ENCODE results near the gene FKBP2. TPM values are rescaled to one million over a fixed set of nuclear protein-coding genes. Genes with fewer than 3 reads are reported as not detected.

Gene FKBP2
- total RNA-seq, 1 donor from 2014 or later: 32.6 TPM

- Mint-ChIP-seq H3K9me3 (no peaks in the 10 kb centered on the region), H3K4me1 (ENCODE audit: low read depth) (peaks cover 12% of the 10 kb centered on the region), H3K4me3 (no peak overlapping the region), H3K27ac (no peak overlapping the region), H3K36me3 (ENCODE audit: low read depth) (peaks cover 15% of the 10 kb centered on the region), H3K27me3 (ENCODE audit: insufficient read depth) (no peaks in the 10 kb centered on the region)
- intact Hi-C loops (cut with micrococcal nuclease): no loop called here
- DNase-seq (ENCODE audit: low spot score): no peak
Measured at GRCh38 chr11:64258946-64259532, 18.1 kb downstream of the FKBP2 start.

GRCh38 chr11:64259533-64260067 is 18.7 kb downstream of the FKBP2 start:
- no peak for DNase-seq (ENCODE audit: low spot score)
- Mint-ChIP-seq H3K27ac (peak overlapping the region; percentile 8), H3K4me1 (ENCODE audit: low read depth) (peaks cover 12% of the 10 kb centered on the region), H3K9me3 (no peaks in the 10 kb centered on the region), H3K36me3 (ENCODE audit: low read depth) (peaks cover 15% of the 10 kb centered on the region), H3K27me3 (ENCODE audit: insufficient read depth) (no peaks in the 10 kb centered on the region), H3K4me3 (no peak overlapping the region)
- intact Hi-C loops (cut with micrococcal nuclease): no loop called here

- Mint-ChIP-seq H3K4me3 (no peak overlapping the region), H3K27me3 (ENCODE audit: insufficient read depth) (no peaks in the 10 kb centered on the region), H3K36me3 (ENCODE audit: low read depth) (peaks cover 15% of the 10 kb centered on the region), H3K4me1 (ENCODE audit: low read depth) (peaks cover 12% of the 10 kb centered on the region), H3K27ac (peak overlapping the region; percentile 36), H3K9me3 (no peaks in the 10 kb centered on the region)
- intact Hi-C loops (cut with micrococcal nuclease): no loop called here
- DNase-seq (ENCODE audit: low spot score): no peak
Measured at GRCh38 chr11:64260147-64260708, 19.3 kb downstream of the FKBP2 start.

- no peak overlapping the region for H3K27ac Mint-ChIP-seq
- H3K36me3 Mint-ChIP-seq (ENCODE audit: low read depth): peaks cover 17% of the 10 kb centered on the region
- H3K4me3 Mint-ChIP-seq: no peak overlapping the region
- H3K9me3 Mint-ChIP-seq: no peaks in the 10 kb centered on the region
- peaks cover 12% of the 10 kb centered on the region for H3K4me1 Mint-ChIP-seq (ENCODE audit: low read depth)
- intact Hi-C loops (cut with micrococcal nuclease): no loop called here
- no peaks in the 10 kb centered on the region for H3K27me3 Mint-ChIP-seq (ENCODE audit: insufficient read depth)
- no peak for DNase-seq (ENCODE audit: low spot score)
Measured at GRCh38 chr11:64261556-64262080, 20.7 kb downstream of the FKBP2 start.

- Mint-ChIP-seq H3K27ac (no peak overlapping the region), H3K9me3 (no peaks in the 10 kb centered on the region)
- intact Hi-C loops (cut with micrococcal nuclease): no loop called here
Measured at GRCh38 chr11:64262271-64263002, 21.5 kb downstream of the FKBP2 start.

GRCh38 chr11:64263021-64263946 is 22.4 kb downstream of the FKBP2 start:
- intact Hi-C loops (cut with micrococcal nuclease): no loop called here
- H3K4me1 Mint-ChIP-seq (ENCODE audit: low read depth): peaks cover 19% of the 10 kb centered on the region
- no peak for DNase-seq (ENCODE audit: low spot score)
- no peaks in the 10 kb centered on the region for H3K27me3 Mint-ChIP-seq (ENCODE audit: insufficient read depth)
- H3K4me3 Mint-ChIP-seq: no peak overlapping the region
- no peaks in the 10 kb centered on the region for H3K9me3 Mint-ChIP-seq
- H3K36me3 Mint-ChIP-seq (ENCODE audit: low read depth): peaks cover 20% of the 10 kb centered on the region
- no peak overlapping the region for H3K27ac Mint-ChIP-seq

More at GRCh38 chr11:64262271-64263002, 21.5 kb downstream of the FKBP2 start:
- peaks cover 17% of the 10 kb centered on the region for H3K36me3 Mint-ChIP-seq (ENCODE audit: low read depth)
- no peaks in the 10 kb centered on the region for H3K27me3 Mint-ChIP-seq (ENCODE audit: insufficient read depth)
- H3K4me1 Mint-ChIP-seq (ENCODE audit: low read depth): peaks cover 12% of the 10 kb centered on the region
- H3K4me3 Mint-ChIP-seq: no peak overlapping the region
- DNase-seq (ENCODE audit: low spot score): no peak

GRCh38 chr11:64263947-64264317 is 23.0 kb downstream of the FKBP2 start:
- H3K27ac Mint-ChIP-seq: no peak overlapping the region
- H3K4me3 Mint-ChIP-seq: no peak overlapping the region
- DNase-seq (ENCODE audit: low spot score): no peak
- no peaks in the 10 kb centered on the region for H3K27me3 Mint-ChIP-seq (ENCODE audit: insufficient read depth)
- no peaks in the 10 kb centered on the region for H3K9me3 Mint-ChIP-seq
- intact Hi-C loops (cut with micrococcal nuclease): no loop called here
- peaks cover 25% of the 10 kb centered on the region for H3K4me1 Mint-ChIP-seq (ENCODE audit: low read depth)
- peaks cover 21% of the 10 kb centered on the region for H3K36me3 Mint-ChIP-seq (ENCODE audit: low read depth)

- H3K36me3 Mint-ChIP-seq (ENCODE audit: low read depth): peaks cover 21% of the 10 kb centered on the region
- H3K4me3 Mint-ChIP-seq: no peak overlapping the region
- no peaks in the 10 kb centered on the region for H3K27me3 Mint-ChIP-seq (ENCODE audit: insufficient read depth)
- H3K4me1 Mint-ChIP-seq (ENCODE audit: low read depth): peaks cover 25% of the 10 kb centered on the region
- intact Hi-C loops (cut with micrococcal nuclease): no loop called here
- H3K9me3 Mint-ChIP-seq: no peaks in the 10 kb centered on the region
- no peak for DNase-seq (ENCODE audit: low spot score)
- no peak overlapping the region for H3K27ac Mint-ChIP-seq
Measured at GRCh38 chr11:64264371-64264852, 23.5 kb downstream of the FKBP2 start.

GRCh38 chr11:64265176-64266160 is 24.6 kb downstream of the FKBP2 start:
- no peaks in the 10 kb centered on the region for H3K9me3 Mint-ChIP-seq
- H3K36me3 Mint-ChIP-seq (ENCODE audit: low read depth): peaks cover 11% of the 10 kb centered on the region
- no peak overlapping the region for H3K4me3 Mint-ChIP-seq
- intact Hi-C loops (cut with micrococcal nuclease): no loop called here
- no peak for DNase-seq (ENCODE audit: low spot score)
- H3K4me1 Mint-ChIP-seq (ENCODE audit: low read depth): peaks cover 21% of the 10 kb centered on the region
- H3K27ac Mint-ChIP-seq: no peak overlapping the region
- H3K27me3 Mint-ChIP-seq (ENCODE audit: insufficient read depth): no peaks in the 10 kb centered on the region

- intact Hi-C loops (cut with micrococcal nuclease): no loop called here
- Mint-ChIP-seq H3K36me3 (ENCODE audit: low read depth) (peaks cover 11% of the 10 kb centered on the region), H3K4me3 (no peak overlapping the region), H3K4me1 (ENCODE audit: low read depth) (peaks cover 21% of the 10 kb centered on the region), H3K27ac (no peak overlapping the region), H3K9me3 (no peaks in the 10 kb centered on the region), H3K27me3 (ENCODE audit: insufficient read depth) (no peaks in the 10 kb centered on the region)
- no peak for DNase-seq (ENCODE audit: low spot score)
Measured at GRCh38 chr11:64266339-64266738, 25.4 kb downstream of the FKBP2 start.

GRCh38 chr11:64267207-64267945 is 26.5 kb downstream of the FKBP2 start:
- Mint-ChIP-seq H3K4me1 (ENCODE audit: low read depth) (peaks cover 28% of the 10 kb centered on the region), H3K9me3 (no peaks in the 10 kb centered on the region), H3K36me3 (ENCODE audit: low read depth) (peaks cover 11% of the 10 kb centered on the region), H3K4me3 (peak overlapping the region; percentile 49), H3K27ac (peak overlapping the region; percentile 51), H3K27me3 (ENCODE audit: insufficient read depth) (no peaks in the 10 kb centered on the region)
- no peak for DNase-seq (ENCODE audit: low spot score)
- intact Hi-C loops (cut with micrococcal nuclease): no loop called here
